Measurements from ENCODE around the gene RNF14.

RNF14 gene

GRCh38 chr5:142014911-142015584 lies 46.1 kb downstream of the RNF14 start:
- Histone ChIP-seq H3K9ac (ENCODE audit: low read depth in 1 of 2, low read length in 2 of 2) (no peak overlapping the region), H3K27ac (ENCODE audit: low read depth, low read length) (no peak overlapping the region), H3K4me3 (ENCODE audit: low read depth in 1 of 2, low read length in 2 of 2) (no peak overlapping the region), H3K27me3 (ENCODE audit: control insufficient read depth in 1 of 2, insufficient read depth in 2 of 2, low read length in 2 of 2) (no peaks in the 10 kb centered on the region), H3K9me3 (ENCODE audit: control insufficient read depth in 1 of 2, low read length in 2 of 2) (no peaks in the 10 kb centered on the region), H3K36me3 (ENCODE audit: control insufficient read depth in 1 of 2, insufficient read depth in 2 of 2, low read length in 2 of 2) (no peaks in the 10 kb centered on the region), H3K4me1 (ENCODE audit: control insufficient read depth in 1 of 2, insufficient read depth in 2 of 2, low read length in 2 of 2) (peaks cover 21 to 26% of the 10 kb centered on the region in 2 donors)

GRCh38 chr5:142015781-142016533 lies 47.1 kb downstream of the RNF14 start:
- no peak overlapping the region for H3K27ac ChIP-seq (ENCODE audit: low read depth, low read length)
- H3K9ac ChIP-seq (ENCODE audit: low read depth in 1 of 2, low read length in 2 of 2) = no peak overlapping the region
- peaks cover 21 to 26% of the 10 kb centered on the region in 2 donors for H3K4me1 ChIP-seq (ENCODE audit: control insufficient read depth in 1 of 2, insufficient read depth in 2 of 2, low read length in 2 of 2)
- H3K36me3 ChIP-seq (ENCODE audit: control insufficient read depth in 1 of 2, insufficient read depth in 2 of 2, low read length in 2 of 2) = no peaks in the 10 kb centered on the region
- no peaks in the 10 kb centered on the region for H3K27me3 ChIP-seq (ENCODE audit: control insufficient read depth in 1 of 2, insufficient read depth in 2 of 2, low read length in 2 of 2)
- no peak overlapping the region for H3K4me3 ChIP-seq (ENCODE audit: low read depth in 1 of 2, low read length in 2 of 2)
- peaks cover 0 to 4% of the 10 kb centered on the region in 2 donors for H3K9me3 ChIP-seq (ENCODE audit: control insufficient read depth in 1 of 2, low read length in 2 of 2)

GRCh38 chr5:142016556-142016955 lies 47.7 kb downstream of the RNF14 start:
- peaks cover 0 to 4% of the 10 kb centered on the region in 2 donors for H3K9me3 ChIP-seq (ENCODE audit: control insufficient read depth in 1 of 2, low read length in 2 of 2)

GRCh38 chr5:142017832-142018427 lies 49.0 kb downstream of the RNF14 start:
- Histone ChIP-seq H3K4me3 (ENCODE audit: low read depth in 1 of 2, low read length in 2 of 2) (no peak overlapping the region), H3K27me3 (ENCODE audit: control insufficient read depth in 1 of 2, insufficient read depth in 2 of 2, low read length in 2 of 2) (no peaks in the 10 kb centered on the region), H3K9me3 (ENCODE audit: control insufficient read depth in 1 of 2, low read length in 2 of 2) (peaks cover 0 to 4% of the 10 kb centered on the region in 2 donors), H3K36me3 (ENCODE audit: control insufficient read depth in 1 of 2, insufficient read depth in 2 of 2, low read length in 2 of 2) (no peaks in the 10 kb centered on the region), H3K4me1 (ENCODE audit: control insufficient read depth in 1 of 2, insufficient read depth in 2 of 2, low read length in 2 of 2) (peaks cover 16 to 21% of the 10 kb centered on the region in 2 donors), H3K27ac (ENCODE audit: low read depth, low read length) (no peak overlapping the region), H3K9ac (ENCODE audit: low read depth in 1 of 2, low read length in 2 of 2) (no peak overlapping the region)

More at GRCh38 chr5:142016556-142016955, 47.7 kb downstream of the RNF14 start:
- H3K27me3 ChIP-seq (ENCODE audit: control insufficient read depth in 1 of 2, insufficient read depth in 2 of 2, low read length in 2 of 2) = no peaks in the 10 kb centered on the region
- H3K27ac ChIP-seq (ENCODE audit: low read depth, low read length) = no peak overlapping the region
- H3K4me1 ChIP-seq (ENCODE audit: control insufficient read depth in 1 of 2, insufficient read depth in 2 of 2, low read length in 2 of 2) = peaks cover 21 to 26% of the 10 kb centered on the region in 2 donors
- no peaks in the 10 kb centered on the region for H3K36me3 ChIP-seq (ENCODE audit: control insufficient read depth in 1 of 2, insufficient read depth in 2 of 2, low read length in 2 of 2)
- no peak overlapping the region for H3K4me3 ChIP-seq (ENCODE audit: low read depth in 1 of 2, low read length in 2 of 2)
- no peak overlapping the region for H3K9ac ChIP-seq (ENCODE audit: low read depth in 1 of 2, low read length in 2 of 2)

GRCh38 chr5:142020122-142020659 lies 51.3 kb downstream of the RNF14 start:
- Histone ChIP-seq H3K9ac (ENCODE audit: low read depth in 1 of 2, low read length in 2 of 2) (no peak overlapping the region), H3K36me3 (ENCODE audit: control insufficient read depth in 1 of 2, insufficient read depth in 2 of 2, low read length in 2 of 2) (no peaks in the 10 kb centered on the region), H3K27ac (ENCODE audit: low read depth, low read length) (no peak overlapping the region), H3K4me3 (ENCODE audit: low read depth in 1 of 2, low read length in 2 of 2) (no peak overlapping the region), H3K27me3 (ENCODE audit: control insufficient read depth in 1 of 2, insufficient read depth in 2 of 2, low read length in 2 of 2) (no peaks in the 10 kb centered on the region), H3K9me3 (ENCODE audit: control insufficient read depth in 1 of 2, low read length in 2 of 2) (peaks cover 0 to 4% of the 10 kb centered on the region in 2 donors), H3K4me1 (ENCODE audit: control insufficient read depth in 1 of 2, insufficient read depth in 2 of 2, low read length in 2 of 2) (peaks cover 2 to 5% of the 10 kb centered on the region in 2 donors)

- peaks cover 5 to 6% of the 10 kb centered on the region in 2 donors for H3K4me1 ChIP-seq (ENCODE audit: control insufficient read depth in 1 of 2, insufficient read depth in 2 of 2, low read length in 2 of 2)
- H3K27me3 ChIP-seq (ENCODE audit: control insufficient read depth in 1 of 2, insufficient read depth in 2 of 2, low read length in 2 of 2) = no peaks in the 10 kb centered on the region
- no peak overlapping the region for H3K27ac ChIP-seq (ENCODE audit: low read depth, low read length)
- H3K4me3 ChIP-seq (ENCODE audit: low read depth in 1 of 2, low read length in 2 of 2) = no peak overlapping the region
- no peaks in the 10 kb centered on the region for H3K36me3 ChIP-seq (ENCODE audit: control insufficient read depth in 1 of 2, insufficient read depth in 2 of 2, low read length in 2 of 2)
- H3K9ac ChIP-seq (ENCODE audit: low read depth in 1 of 2, low read length in 2 of 2) = no peak overlapping the region
- H3K9me3 ChIP-seq (ENCODE audit: control insufficient read depth in 1 of 2, low read length in 2 of 2) = peaks cover 0 to 4% of the 10 kb centered on the region in 2 donors
These were observed 54.9 kb downstream of the RNF14 start for GRCh38 chr5:142023836-142024235.

GRCh38 chr5:142024771-142025304 lies 55.9 kb downstream of the RNF14 start:
- Histone ChIP-seq H3K4me1 (ENCODE audit: control insufficient read depth in 1 of 2, insufficient read depth in 2 of 2, low read length in 2 of 2) (peaks cover 5 to 6% of the 10 kb centered on the region in 2 donors), H3K27ac (ENCODE audit: low read depth, low read length) (peak overlapping the region; percentile 67), H3K27me3 (ENCODE audit: control insufficient read depth in 1 of 2, insufficient read depth in 2 of 2, low read length in 2 of 2) (no peaks in the 10 kb centered on the region), H3K9ac (ENCODE audit: low read depth in 1 of 2, low read length in 2 of 2) (peak overlapping the region; percentile 57 to 79), H3K36me3 (ENCODE audit: control insufficient read depth in 1 of 2, insufficient read depth in 2 of 2, low read length in 2 of 2) (no peaks in the 10 kb centered on the region), H3K4me3 (ENCODE audit: low read depth in 1 of 2, low read length in 2 of 2) (peak overlapping the region; percentile 83 to 84), H3K9me3 (ENCODE audit: control insufficient read depth in 1 of 2, low read length in 2 of 2) (peaks cover 0 to 4% of the 10 kb centered on the region in 2 donors)

- H3K9ac ChIP-seq (ENCODE audit: low read depth in 1 of 2, low read length in 2 of 2) = peak overlapping the region in 1 of 2 donors; percentile 57
- H3K4me3 ChIP-seq (ENCODE audit: low read depth in 1 of 2, low read length in 2 of 2) = peak overlapping the region; percentile 83 to 84
- no peaks in the 10 kb centered on the region for H3K27me3 ChIP-seq (ENCODE audit: control insufficient read depth in 1 of 2, insufficient read depth in 2 of 2, low read length in 2 of 2)
- H3K27ac ChIP-seq (ENCODE audit: low read depth, low read length) = no peak overlapping the region
- no peaks in the 10 kb centered on the region for H3K36me3 ChIP-seq (ENCODE audit: control insufficient read depth in 1 of 2, insufficient read depth in 2 of 2, low read length in 2 of 2)
- H3K9me3 ChIP-seq (ENCODE audit: control insufficient read depth in 1 of 2, low read length in 2 of 2) = no peaks in the 10 kb centered on the region
- H3K4me1 ChIP-seq (ENCODE audit: control insufficient read depth in 1 of 2, insufficient read depth in 2 of 2, low read length in 2 of 2) = peaks cover 5 to 6% of the 10 kb centered on the region in 2 donors
These were observed 56.7 kb downstream of the RNF14 start for GRCh38 chr5:142025637-142026036.

GRCh38 chr5:142032150-142032549 lies 63.2 kb downstream of the RNF14 start:
- H3K4me1 ChIP-seq (ENCODE audit: control insufficient read depth in 1 of 2, insufficient read depth in 2 of 2, low read length in 2 of 2) = no peaks in the 10 kb centered on the region
- no peak overlapping the region for H3K27ac ChIP-seq (ENCODE audit: low read depth, low read length)
- H3K27me3 ChIP-seq (ENCODE audit: control insufficient read depth in 1 of 2, insufficient read depth in 2 of 2, low read length in 2 of 2) = no peaks in the 10 kb centered on the region
- H3K4me3 ChIP-seq (ENCODE audit: low read depth in 1 of 2, low read length in 2 of 2) = no peak overlapping the region
- H3K36me3 ChIP-seq (ENCODE audit: control insufficient read depth in 1 of 2, insufficient read depth in 2 of 2, low read length in 2 of 2) = no peaks in the 10 kb centered on the region
- H3K9me3 ChIP-seq (ENCODE audit: control insufficient read depth in 1 of 2, low read length in 2 of 2) = no peaks in the 10 kb centered on the region
- H3K9ac ChIP-seq (ENCODE audit: low read depth in 1 of 2, low read length in 2 of 2) = no peak overlapping the region
